GM18861 (cell line): ENCODE measurements around the gene SRXN1.

ENCODE experiments used
- ATAC-seq: cut with Tn5 transposase; IDR thresholded peaks from one replicate; pipeline ENCODE4 v1.9.1; 2021; ENCODE audit not compliant: unreplicated experiment

The SRXN1 gene

DNA sequence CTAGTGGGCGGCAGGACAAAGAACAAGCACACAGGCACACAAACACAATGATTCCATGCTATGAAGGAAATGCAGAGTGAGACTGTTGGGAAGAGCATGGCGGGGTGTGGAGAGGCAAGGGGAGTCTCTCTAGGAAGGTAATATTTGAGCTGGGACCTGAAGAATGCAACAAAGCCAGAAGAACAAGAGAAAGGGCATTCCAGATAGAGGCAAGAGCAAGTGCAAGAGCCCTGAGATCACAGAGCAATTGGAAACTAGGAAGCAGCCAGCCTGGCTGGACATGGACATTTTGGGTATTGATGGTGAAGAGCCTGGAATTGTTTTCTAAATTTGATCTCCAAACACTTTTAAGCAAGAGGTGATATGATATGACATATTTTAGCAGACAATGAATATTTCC is 15.4 kb downstream of the SRXN1 start:
- ATAC-seq = no peak

DNA sequence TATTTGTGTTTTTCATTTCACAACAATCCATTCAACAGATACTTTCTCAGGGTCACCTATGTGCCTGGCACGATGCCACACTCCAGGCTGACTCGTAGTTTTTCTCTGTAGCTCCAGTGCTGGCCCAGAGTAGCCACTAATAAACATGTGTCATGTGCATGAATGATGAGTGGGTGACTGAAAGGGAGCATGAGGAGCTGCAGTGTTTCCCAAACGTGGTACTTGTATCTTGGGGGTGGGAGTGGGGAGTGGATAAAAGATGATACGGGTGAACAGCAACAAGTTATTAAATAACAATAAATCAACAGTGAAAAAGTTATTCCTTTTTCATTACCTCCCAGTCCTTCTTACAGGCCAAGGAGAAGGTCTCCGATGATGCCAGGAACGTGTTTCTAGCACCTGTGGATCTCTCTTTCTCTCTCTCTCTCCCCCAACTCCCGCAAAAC is 17.1 kb downstream of the SRXN1 start:
- ATAC-seq = no peak

DNA sequence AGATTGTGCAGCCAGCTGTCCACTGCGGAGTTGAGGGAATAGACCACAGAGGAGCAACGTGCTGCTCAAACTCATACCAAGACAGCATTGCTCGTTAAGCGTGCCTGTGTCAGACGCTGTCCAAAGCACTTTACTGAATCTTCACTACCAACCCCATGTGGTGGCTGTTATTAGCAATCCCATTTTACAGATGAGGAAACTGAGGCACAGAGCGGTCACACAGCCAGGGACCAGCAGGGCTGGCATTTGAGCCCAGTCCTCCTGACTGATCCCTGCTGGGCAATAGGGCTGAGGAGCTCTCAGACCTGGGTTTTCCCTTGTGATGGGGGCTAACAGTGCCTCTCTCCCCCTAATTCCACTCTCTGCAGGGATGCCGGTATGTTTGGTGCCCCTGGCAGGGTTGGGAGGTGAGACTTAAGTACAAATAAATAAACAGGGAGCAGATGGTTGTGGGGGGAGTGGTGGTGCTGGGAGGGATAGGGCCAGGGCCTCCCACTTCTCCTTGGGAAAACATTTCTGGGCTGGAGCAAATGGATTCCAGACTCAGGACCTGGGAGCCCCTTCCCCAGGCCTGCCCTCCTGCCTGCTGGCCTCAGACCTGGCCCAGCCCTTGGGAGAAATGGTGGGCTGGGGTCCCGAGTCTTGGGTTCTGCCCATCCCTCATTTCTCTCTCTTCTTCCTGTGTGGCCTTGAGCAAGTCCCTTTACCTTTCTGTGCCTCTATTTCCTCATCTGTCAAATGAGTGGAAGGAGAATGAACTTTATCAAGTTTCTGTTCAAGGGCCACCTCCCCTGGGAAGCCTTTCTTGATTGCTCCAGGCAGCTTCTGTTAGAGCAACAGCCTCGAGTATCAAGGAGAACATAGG is 17.7 kb downstream of the SRXN1 start:
- ATAC-seq = no peak

DNA sequence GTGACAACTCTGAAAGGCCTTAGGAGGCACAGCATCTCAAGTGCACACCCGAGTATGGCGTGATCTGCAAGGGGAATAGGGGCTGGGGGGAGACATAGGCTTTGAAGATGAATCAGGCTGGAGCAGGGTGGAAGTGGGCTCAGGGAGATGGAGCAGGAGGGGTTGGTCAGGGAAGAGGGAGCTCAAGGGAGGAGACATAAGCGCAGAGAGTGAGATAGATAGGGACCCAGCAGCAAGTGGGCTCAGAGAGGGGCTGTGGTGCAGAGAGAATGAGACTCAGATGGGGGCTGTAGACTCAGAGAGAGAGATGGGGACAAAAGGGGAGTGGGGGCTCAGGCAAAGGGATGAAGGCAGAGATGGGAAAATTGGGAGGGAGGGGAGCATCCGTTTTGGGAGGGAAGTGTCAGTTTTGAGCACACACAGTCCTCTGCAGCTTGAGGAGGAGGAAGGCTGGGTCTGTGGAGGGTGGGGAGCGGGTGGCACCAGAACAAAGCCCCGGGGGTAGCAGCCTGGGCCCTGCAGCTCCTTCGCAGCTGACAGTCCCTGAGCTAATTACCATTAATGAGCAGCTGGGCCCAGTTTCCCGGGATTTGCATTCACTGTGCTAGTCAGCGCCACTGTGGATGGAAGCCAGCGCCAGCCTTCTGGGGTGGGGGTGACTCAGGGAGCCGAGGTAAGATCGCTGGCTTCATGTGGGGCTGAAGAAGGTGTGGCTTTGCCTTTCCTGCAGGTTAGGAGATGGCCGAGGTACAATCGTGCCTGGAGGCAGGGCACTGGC is 18.7 kb downstream of the SRXN1 start:
- no peak for ATAC-seq

DNA sequence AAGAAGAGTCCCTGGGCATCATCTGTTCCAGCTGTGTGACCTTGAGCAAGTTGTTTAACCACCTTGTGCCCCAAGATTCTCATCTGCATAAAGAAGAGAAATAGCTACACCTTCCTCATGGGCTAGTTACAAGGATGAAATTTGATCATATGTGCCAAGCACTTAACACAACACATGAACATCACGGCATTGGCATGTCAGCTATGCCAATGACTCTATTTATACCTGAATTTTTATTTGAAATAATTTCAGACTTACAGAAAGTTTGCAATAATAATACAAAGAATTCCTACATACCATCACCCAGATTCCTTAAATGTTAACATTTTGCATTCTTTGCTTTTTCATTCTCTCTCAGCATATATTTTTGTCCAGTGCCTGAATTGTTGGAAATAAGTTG is 21.9 kb downstream of the SRXN1 start:
- no peak for ATAC-seq

DNA sequence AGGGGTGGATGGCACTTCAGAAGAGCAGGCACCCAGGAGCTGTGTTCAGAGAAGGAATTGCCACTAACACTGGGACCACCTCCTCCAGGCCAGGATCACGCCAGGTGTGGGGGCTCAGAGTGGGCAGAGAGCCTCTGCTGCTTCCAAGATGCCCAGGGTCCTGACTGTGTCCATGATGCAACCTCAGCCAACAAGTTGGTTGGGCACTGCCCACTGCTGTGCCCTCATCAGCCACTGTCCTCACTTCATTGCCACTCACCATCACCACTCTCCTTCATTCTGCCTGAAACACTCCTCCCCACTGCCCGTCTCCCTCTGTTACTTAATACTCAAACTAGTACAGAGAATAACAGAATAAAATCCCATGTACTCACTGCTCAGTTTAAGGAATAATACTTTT is 26.4 kb downstream of the SRXN1 start:
- no peak for ATAC-seq

DNA sequence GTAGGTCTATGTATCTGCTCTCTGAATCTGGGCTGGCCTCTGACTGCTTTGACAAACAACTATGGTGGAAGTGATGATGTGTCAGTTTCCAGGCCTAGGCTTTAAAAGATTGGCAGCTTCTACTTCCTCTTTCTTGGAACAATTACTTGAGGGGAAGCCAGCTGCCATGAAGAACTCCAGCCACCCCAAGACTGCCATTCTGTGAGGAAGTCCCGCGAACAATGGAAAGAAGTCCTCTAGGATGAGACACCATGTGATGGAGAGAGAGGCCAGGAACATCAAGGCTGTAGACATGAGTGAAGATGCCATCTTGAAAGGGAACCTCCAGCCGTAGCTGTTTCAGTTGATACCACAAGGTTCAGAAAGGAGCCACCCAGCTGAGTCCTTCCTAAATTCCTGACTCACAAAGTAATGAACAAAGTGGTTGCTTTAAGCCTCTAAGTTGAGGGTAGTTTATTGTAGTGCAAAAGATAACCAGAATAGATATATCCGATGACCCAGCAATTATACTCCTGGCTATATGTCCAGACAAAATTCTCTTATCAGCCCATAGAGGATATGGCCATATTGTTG is 27.6 kb downstream of the SRXN1 start:
- ATAC-seq = no peak

DNA sequence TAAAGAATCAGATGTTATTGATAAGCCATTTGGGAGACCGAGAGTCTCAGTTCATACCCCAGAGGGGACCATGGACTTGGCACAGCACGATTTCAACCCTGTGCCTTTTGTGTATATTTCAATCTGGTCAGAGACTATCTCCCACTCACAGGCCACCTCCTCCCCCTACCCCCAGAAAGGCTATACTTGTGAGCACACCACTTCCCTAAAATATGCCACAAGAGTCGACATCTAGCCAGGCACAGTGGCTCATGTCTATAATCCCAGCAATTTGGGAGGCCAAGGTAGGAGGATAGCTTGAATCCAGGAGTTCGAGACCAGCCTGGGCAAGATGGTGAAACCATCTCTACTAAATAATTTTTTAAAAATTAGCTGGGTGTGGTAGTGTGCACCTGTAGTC is 29.3 kb downstream of the SRXN1 start:
- ATAC-seq = no peak

DNA sequence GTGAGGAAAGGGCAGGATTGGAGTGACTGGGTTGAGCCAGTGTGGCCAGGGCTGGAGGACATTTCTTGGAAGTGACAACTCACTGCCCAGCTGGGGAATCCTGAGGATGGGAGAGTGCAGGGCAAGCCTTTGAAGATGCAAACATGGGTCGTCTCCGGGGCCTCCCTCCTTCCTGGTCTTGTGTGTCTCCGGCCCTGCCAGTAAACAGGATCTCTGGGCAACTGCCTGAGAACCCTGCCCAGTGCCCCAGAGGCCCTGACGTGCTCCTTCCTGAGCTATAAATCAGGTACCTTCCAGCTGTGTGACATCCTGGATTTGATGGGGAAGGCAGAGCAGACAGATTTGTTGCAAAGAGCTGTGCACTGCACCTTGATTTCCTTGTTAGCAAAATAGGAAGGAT is 30.0 kb downstream of the SRXN1 start:
- no peak for ATAC-seq

DNA sequence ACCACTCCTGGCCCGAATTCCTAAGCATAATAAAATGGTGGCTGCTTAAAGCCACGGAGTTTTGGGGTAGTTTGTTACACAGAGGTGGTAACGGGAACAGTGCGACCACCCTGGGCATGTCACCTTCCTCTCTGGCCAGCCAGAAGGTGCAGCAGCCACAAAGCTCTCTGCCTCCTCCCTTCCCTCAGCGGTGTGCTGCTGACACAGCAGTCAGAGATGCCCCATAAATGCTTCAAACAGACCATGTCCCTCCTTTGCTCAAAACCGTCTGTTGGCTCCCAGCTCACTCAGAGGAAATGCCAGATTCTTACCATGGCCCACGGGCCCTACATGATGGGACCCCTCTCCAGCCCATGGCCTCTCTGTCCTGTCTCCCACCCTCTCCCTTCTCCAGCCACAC is 30.8 kb downstream of the SRXN1 start:
- ATAC-seq = no peak

DNA sequence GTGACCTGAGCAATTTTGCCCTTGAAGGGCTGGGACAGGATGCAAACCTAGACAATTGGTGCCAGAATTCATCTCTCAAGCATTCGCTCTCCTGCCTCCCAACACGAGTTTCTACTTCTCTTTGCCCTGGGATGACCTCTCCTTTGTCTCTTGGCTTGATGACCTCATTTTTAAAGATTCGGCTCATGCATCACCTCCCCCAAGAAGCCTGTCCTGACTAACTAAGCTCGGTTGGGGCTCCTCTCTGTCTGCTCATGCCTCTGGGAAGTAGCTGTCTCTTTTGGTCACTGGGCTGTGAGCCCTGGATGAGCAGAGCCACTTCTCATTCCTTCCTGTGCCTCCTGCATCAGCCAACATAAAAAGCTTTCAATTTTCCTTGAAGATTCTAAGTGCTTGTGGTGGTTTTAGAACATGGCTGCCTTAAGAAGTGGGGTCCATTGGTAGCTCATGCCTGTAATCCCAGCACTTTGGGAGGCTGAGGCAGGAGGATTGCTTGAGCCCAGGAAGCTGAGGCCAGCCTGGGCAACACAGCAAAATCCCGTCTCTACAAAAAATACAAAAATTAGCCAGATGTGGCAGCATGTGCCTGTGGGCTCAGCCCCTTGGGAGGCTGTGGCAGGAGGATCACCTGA is 31.8 kb downstream of the SRXN1 start:
- ATAC-seq = no peak

DNA sequence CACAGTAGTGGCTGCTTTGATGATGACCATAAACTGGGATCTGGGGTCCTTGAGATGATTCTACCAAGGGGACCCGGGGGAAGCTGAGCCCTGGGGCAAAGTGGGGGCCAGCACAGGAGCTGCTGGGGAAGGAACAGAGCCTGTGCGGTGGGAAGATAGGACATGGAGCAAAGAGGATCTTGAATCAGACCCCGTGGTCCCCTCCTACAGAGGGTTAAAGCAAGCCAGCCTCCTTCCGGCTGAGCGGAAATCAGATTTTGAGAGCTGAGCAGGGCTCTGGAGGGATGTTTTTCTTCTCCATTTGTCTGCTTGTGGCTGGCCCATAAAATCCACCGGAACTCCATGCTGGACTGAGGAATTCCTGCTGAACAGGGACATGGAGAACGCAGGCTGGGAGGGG is 32.8 kb downstream of the SRXN1 start:
- ATAC-seq = no peak

DNA sequence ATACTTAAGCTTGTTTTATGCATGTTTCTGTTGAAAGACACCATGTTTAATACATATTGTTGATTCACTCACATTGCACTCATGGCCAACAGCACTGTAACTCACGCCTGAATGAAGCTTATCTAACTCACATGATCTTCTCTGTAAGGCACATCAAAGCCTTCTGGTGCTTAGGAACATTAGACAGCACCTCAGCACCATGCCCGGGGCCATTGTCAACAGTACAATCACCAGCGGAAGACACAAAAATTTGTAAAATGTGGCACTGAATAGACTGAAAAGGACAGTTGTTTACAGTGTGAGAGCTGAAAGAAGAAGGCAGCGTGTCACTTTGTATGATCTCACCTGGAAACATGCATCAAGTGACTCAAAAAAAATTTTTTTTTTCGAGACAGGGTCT is 34.0 kb downstream of the SRXN1 start:
- ATAC-seq = no peak

DNA sequence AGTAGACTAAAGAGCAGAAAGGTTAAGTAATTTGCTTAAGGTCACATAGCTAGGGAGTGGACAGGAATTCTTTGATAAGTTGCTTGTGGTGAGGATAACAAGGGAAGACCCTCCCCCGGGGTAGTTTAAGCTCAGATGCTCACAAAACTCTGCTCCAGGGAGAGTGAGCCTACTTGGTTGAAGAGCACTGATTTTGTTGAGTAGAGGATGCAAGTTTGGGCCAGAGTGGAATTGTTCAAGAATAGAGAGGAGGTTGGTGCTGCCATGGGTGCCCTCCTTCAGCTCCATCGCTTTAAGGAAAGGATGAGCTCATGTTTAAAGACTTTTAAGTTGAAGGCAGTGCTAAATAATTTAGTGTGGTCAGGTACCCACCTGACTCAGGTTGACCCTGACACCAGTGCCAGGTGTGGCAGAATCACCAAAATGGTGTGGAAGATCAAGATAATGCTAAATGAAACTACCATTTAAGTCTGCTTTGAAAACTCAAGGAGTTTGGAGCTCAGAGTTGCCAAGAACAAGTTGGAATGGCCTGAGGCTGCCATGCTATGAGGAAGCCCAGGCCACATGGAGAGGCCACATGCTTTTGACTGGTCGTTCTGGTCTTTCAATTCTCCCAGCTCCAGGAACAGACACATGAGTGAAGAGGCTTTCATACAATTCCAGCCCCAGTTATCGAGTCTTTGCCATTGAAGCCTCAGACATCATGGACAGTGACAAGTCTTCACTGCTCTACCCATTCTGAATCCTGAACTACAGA is 34.9 kb downstream of the SRXN1 start:
- no peak for ATAC-seq

DNA sequence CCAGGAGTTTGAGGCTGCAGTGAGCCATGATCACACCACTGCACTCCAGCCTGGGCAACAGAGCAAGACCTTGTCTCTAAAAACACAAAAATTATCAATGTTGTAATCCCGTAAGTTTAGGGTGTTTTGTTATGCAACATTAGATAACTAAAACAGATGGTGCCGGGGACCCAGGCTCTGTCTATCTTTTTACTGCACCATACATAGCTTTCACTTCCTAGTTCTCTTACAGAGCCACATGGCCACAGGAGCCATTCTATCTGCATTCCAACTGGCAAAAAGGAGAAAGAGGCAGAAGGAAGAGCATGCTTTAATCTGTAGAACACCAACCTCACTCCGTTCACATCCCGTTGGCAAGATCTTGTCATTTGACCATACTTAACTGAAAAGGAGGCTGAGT is 37.5 kb downstream of the SRXN1 start:
- no peak for ATAC-seq

DNA sequence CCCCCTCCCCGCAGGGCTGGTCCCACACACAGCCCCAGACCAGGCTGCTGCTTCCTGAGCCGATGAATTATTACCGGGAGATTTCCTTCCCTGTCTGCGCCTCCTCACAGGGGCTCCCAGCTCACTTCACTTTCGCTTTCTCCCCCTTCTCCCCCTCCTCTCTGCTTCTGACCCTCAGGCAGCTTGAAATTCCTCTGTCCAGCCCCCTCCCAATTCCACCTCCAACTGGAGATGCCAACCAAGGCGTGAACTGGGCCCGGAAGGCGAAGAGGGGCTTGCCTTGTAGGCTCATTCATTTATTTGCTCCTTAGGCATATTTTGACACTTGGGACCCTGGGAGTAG is 41.2 kb downstream of the SRXN1 start:
- ATAC-seq = no peak

DNA sequence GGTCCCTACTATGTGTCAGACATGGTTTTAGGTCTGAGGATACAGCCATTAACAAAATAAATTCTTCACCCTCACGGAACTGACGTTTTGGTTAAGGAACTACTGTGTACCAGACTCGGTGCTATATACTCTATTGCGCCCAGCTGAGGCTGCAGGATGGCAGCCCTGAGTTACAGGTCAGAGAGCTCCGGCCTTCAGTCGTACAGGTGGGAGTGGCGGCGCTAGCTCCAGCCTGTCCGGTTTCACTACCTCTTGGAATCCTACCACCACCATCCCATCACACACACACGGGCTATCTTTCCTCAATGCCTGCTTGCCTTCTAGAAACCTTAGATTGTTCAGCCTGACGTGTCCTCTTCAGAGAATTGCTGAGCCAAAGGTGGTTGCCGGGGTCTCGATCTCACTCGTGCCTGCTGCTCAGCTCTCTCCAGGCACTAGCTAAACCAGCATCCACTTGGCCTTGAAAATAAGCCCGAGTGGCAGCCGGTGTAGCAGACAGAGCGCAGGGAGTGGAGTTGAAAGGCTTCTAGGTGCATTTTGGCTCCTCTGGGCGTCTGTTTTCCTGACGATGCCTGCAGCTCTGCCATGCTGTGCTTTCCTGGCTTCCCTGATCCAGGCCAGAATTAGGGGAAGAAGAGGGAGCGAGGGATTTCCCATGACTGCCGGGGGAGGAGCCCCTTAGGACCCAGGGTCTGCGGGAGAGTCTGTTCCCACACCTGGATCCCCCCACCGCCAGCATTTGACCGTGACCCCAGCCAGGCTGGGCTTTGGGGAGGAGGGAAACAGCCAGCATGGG is 41.8 kb downstream of the SRXN1 start:
- no peak for ATAC-seq

DNA sequence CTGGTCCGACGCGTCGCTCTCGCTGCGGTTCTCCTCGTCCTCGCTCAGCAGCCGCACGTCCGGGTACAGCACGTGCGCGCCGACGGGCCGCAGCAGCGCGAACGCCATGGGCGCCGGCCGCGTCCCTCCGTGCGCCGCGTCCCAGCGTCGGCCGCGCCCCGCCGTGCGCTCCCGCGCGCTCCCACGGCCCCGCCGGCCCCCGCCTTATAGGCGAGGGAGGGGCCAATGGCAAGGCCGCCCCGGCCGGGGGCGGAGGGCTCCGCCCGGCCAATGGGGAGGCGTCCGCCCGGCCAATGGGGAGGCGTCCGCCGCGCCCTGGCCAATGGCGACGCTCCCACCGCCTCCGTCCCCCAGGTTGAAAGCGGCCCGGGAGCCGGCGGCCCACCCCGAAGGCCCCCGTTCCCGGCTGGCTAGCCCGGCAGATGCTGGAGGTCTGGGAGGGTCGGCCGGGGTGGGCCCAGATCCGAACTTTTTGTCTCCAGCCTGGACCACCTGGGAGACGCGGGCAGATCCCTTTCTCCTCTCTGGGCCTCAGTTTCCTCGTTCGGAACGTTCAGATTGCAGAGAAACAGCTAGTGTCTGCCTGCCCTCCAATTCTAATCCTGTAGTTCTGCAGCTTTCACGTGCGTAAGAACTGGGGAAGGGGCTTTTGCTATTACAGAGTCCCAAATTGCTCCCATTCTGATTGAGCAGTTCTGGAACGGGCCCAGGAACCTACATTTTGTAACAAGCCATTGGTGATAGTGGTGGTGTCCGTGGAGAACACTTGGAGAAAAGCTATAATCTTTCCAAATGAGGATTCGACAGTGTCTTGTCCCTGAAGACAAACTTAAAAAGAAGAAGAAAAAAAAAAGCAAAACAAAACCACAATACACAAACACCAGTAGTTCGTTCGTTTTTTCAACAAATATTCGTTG is 42.6 kb downstream of the SRXN1 start, which contains the start of gene TCF15:
TSS of gene TCF15 (minus strand) at position 180 of the 917 bp plus-strand sequence. CDS start at position 108, 72 bp downstream.
- ATAC-seq = no peak
